Activated T-helper 1 cell treated with anti-CD3 and anti-CD28 coated beads, Interleukin-2, amount 50 U/mL, for 16 hours (primary cell): ENCODE results near the gene PPP4R1.
A peak's percentile ranks its signal among the peaks of the same experiment; 100 is the strongest.
"Not testable (repeated sequence)": the region's sequence is repeated elsewhere in the genome, so short reads cannot be mapped to it uniquely, and the experiment has no call there.

ENCODE experiments used
- DNase-seq, 2 donors: peaks; one replicate each; pipeline ENCODE4 v3.0.0-alpha.2; 2020; ENCODE audit warnings: low read depth in 1 of 2, low spot score in 1 of 2

PPP4R1 gene

DNA sequence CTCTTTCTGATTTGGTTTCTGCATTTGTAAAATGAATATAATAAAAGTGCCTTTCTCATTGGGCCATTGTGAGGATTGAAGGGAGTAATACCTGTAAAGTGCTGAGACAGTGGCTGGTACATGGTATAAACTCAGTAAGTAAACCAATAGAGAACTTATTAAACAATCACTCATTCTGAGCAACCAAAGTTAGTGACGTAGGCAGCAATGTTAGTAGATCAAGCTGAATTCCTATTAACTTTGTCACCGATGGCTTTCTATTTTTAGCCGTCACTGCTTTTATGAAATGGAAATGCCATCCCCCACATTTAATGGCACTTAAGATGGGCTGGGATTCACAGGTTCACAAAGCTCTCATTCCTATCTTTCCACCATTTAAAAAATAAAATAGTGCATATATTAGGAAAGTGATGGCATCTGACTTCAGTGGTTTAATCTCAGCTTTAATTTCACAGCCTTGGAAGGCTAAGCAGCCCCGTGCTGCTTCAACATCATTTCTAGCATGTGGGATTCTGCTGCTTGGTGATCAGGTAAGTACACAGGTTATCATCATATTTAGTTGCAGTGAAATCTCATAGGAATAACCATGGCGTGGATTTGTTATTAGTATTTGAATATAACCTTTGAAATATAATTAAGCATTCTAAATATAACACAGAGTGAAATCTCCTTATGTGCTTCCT, 17.6 kb upstream of the PPP4R1 start:
- DNase-seq = no peak

DNA sequence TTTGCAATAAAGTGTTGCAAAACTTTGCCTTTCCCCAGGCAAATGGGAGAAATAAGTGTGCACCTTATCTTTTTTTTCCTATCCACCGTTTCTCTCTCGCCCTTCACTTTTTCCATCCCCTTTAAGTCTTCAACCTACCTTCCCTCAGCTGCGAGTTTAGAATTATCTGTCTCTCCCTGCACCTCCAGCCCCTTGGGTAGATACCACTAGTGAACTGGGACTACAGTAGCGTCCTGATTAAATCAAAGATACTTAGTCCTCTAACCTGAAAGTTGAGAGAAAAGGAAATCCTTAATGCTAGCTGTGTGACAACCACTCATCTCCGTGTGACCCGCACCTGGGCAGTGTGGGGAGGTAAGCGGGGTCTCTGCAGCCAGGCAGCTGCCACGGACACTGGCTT, 16.1 kb upstream of the PPP4R1 start:
- no peak for DNase-seq

DNA sequence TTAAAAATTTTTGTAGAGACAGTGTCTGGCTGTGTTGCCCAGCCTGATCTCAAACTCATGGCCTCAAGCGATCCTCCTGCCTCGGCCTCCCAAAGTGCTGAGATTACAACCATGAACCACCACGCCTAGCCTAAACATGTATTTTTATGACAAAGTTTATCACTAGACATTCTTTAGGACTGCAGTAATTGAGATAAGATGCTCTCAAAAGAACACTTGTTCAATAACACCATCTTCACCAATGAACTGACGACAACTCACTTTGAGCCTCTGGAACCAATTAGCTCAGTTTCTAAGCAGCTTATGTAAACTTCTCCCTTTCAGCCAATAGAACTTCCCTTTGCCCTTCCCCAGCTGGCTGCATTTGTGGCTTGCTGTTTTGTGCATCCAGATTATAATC, 15.3 kb upstream of the PPP4R1 start:
- no peak for DNase-seq

DNA sequence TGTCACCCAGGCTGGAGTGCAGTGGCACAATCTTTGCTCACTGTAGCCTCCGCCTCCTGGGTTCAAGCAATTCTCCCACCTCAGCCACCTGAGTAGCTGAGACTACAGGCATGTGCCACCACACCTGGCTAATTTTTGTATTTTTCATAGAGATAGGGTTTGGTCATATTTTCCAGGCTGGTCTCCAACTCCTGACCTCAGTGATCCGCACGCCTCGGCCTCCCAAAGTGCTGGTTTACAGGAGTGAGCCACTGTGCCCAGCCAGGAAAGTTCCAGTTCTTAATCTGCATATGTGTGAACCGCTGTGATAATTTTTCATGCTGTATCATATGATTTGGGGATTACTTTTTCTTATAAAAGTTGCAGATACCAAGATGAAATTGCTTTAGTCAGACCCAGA, 14.6 kb upstream of the PPP4R1 start:
- DNase-seq = no peak

DNA sequence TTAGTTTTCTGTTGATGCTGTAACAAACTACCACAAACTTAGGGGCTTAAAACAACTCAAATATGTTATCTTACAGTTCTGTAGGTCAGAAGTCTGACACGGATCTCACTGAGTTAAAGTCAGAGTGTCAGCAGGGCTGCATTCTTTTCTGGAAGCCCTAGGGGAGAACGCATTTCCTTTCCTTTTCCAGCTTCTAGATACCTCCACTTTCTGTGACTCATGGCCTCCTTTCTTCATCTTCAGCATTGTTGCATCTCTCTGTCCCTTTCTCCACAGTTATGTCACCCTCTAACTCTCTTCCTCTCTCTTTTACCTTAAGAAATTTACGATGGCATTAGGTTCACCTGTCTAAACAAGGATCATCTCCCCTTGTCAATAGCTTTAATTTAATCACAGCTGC, 13.3 kb upstream of the PPP4R1 start:
- DNase-seq = no peak

DNA sequence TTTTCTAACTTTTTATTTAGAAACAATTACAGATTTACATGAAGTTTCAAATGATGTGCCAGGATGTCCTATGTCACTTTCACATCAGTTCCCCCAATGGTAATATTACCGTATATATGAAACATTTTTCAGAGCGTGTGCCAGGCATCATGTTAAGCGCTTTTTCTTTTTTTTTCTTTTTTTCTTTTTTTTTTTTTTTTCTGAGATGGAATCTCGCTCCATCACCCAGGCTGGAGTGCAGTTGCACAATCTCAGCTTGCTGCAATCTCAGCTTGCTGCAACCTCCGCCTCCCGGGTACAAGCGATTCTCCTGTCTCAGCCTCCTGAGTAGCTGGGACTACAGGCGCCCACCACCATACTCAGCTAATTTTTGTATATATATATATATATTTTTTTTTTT, 5.6 kb upstream of the PPP4R1 start:
- DNase-seq = no peak

DNA sequence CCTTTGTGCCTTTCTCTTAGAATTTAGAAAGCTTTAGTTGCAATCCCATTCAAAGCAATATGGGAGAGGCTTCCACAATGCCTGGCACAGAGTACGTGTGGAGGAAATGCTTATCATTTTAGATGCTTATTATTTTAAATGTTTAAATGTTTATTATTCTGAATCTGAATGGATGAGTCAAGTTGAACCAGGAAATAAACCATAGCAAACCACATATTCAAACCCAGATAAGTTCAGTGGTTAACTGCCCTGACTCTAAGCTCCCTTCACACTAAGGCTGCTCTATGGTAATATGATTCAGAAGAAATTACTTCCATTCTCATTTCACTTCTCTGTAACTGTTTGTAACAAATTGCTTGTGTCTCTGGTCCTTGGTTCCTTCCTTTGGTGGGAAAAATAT, 5.2 kb upstream of the PPP4R1 start:
- no peak for DNase-seq

DNA sequence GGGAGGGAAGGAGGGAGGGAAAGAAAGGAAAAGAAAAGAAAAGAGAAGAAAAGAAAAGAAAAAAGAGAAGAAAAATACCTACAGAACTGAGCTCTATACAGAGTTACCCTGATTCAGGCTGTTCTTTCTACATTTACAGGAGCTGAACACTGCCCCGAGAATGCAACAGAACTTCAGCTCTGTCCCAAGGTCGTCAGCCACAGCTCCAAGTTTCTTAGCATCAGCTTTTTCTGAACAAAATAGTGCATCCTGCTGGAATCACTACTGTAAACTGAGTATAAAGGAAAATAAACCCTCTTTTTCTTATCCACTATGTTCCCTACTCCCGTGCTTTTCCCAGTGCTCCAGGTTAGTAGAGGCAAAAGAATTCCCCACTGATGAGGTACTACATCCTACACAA, 4.7 kb upstream of the PPP4R1 start:
- no peak for DNase-seq

DNA sequence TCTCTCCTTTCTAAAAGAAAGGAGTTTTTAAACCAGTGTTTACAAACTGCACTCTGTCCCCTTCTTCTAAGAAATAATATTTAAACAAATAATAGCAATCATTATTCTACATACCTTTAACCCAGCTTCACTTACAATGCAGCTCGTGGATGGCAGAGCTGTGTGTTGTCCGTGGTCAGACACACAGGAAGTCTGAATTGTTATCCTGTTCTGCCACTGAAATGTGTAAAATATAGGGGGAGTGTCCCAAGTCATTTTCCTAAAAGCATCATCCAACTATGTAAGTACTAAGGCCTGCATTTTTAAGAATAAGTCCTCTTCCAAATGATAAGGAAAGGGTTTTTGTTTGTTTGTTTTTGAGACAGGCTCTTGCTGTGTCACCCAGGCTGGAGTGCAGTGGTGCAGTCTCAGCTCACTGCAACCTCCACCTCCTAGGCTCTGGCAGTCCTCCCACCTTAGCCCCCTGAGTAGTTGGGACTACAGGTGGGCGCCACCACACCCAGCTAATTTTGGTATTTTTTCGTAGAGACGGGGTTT, 2.7 kb upstream of the PPP4R1 start:
- DNase-seq = no peak

DNA sequence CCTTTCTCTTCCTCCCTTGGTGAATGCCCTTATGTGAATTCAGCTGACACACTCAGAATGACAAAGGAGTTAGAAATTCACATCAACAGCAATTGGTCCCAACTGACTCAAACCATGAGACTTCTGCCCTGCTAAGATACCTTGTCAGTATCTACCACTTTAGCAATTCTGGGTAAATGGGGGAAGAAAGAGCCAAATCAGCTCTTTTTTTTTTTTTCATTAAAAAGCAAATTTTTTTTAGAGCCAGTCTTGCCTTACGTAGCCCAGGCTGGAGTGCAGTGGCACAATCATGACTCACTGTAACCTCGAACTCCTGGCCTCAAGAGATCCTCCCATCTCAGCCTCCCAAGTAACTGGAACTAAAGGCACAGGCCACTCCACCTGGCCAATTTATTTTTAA, 1.7 kb upstream of the PPP4R1 start:
- no peak for DNase-seq

DNA sequence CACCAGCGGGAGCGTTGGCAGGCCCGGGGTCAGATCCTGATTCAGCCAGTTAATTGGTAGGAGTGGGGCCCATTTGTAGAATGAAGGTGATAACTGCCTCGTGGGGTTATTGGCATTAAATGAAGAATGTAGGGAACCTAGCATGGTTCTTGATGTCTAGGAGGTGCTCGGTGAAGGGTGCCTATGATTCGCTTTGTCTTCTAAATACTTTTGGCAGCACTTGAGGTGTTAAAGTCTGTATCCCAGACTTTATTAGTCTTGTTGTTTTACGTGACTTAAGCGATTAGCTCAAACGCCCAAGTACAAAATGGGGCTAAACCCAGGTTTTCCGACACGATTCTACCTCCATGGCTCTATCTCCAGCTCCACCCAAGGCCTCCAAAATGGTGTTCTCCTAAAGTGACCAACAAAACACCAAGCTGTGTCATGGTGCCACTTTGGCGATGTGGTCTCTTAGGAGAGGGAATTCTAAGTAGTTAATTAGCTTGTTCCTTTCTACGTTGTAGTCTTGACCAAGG, 980 bp upstream of the PPP4R1 start:
- no peak for DNase-seq

DNA sequence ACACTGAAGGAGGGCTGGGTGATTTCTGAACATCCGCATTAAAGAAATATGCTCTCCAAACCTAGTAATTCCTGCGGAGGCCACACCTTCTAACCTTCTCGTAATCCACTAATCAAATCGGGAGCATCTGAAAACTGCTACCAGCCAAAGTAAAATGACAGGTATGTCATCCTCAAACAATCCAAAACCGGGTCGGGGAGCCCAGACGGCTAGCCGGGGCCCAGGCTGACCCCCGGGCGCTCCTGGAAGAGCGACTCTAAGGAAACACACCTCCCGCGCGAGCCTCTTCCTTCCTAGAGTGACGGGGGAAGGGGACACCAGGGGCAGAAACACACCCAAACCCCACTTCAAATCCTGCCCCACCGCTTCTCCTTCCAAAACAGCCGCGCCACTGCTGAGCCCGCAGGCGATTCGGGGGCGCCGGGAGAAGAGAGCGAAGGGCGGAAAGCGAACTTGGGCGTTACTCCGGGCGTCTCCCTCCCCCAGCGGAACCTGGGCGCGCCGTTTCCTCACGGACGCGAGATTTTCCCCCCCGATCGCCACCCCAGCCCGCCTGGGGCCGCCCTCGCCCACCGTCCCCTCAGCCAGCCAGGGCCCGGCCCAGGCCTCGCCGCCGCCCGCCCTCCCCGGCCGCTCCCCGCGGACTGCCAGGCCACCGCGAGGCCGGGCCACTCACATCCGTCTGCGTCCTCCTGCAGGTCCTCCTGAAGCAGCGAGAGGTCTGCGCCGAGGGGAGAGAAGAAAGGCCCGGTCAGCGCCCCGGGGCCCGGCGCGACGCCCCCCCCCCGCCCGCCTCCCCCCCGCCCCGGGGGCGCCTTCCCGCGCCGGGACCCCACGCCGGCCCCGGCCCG, 584 bp downstream of the PPP4R1 start:
- DNase-seq = peak; percentile 7 to 22

DNA sequence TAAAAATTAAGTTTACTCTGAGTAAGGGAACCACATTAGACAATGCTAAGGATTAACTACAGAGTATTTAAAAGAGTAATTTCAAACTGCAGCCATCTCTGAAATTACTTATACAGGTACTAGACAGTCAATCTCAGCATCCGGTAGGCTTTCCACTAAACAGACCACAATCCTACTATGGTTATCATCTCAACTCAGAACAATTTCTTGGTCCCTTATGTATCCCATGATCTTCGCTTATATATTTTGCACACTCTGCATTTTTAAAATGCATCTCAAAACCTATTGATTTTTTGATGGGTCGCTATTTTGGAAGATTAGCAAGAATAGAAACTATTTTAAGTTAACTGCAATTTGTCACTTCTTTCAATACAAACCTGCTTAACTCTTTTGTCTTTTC, 1.4 kb downstream of the PPP4R1 start:
- no peak for DNase-seq

DNA sequence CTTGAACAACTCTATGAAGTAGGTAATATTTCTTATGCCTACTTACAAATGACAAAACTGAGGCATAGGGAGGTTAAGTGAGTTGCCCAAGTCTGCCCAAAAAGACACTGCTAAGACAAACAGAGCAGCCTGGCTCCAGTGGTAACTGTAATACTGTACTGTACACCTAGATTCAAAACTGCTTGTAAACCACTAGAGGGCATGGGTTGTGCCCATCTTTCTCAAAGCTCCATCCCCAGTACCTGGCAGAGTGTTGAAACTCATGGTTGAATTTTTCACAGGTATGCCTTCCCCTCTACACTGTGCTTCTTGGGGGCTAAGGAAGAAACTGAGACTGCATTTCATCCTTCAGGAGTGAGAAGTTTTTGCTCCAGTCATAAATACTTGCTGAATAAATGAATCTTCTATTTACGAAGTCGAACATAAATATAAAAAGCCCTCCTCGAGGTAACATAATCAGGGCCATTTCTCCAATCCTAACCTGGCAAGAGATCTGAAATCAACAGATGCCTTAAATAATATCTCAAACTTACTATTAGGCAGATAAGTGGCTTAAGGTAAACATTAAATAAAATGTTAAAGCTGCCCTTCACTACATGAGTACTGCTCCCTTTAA, 2.0 kb downstream of the PPP4R1 start:
- no peak for DNase-seq

DNA sequence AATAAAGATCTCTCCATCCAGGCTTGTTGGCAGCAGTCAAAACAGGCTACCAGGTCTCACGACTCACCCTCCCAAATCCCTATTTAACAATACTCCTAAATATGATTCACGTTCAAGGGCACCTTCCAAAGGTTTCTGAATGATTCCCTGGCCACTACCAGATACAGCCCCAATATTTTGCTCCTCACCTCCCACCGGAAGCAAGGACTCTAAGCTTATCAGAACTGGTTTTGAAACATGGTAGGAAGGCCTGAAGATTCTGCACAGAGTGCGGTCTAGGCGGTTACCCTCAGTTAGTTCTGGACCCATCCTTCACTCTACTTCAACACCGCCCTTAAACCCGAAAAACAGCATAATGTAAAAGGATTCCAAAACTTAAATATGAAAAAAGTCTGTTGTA, 5.2 kb downstream of the PPP4R1 start:
- no peak for DNase-seq

DNA sequence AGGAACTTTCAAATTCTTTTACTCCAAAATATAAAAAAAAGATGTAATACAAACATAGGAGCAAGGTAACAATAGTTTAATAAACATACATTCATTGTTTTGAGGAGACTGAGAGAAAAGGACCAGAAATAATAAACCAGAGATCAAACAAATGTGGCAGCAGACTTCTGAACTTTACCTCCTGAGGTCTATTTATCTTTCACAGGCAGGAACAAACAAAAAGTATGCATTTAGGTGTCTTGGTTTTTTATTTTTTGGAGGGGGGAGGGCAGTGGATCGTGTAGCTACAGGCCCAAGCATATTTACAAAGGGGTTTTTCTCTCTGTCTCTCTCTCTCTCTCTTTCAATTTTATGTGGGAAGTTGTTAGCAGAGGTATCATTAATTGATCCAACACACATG, 5.6 kb downstream of the PPP4R1 start:
- DNase-seq = no peak

DNA sequence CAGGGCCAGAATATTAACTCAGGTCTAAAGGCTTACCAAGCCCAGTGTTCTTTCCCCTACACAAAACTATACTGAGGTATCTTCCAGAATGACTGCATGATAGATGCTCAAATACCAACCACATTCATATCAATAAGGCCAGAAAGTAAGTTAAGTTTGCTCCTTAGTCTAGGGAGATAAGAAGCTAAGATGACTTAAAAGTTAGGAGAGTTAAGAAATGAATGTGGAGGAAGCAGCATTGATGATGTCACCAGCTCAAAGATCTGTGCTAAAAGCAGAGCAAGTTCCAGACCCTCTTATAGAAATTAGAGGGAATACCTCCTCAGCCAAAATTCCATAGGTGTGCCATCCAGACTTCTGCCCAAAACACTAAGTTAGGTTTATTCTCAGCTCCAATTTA, 6.1 kb downstream of the PPP4R1 start:
- DNase-seq = no peak

DNA sequence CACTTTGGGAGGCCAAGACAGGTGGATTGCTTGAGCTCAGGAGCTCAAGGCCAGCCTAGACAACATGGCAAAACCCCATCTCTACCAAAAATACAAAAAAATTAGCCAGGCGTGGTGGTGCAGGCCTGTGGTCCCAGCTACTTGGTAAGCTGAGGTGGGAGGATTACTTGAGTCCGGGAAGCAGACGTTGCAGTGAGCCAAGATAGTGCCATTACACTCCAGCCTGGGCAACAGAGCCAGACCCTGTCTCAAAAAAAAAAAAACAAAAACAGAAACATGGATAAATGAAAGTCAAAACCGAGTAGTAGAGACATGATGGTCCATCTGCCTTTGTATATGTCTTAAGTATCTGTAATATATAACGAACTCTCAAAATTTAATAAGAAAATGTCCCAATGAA, 7.2 kb downstream of the PPP4R1 start:
- DNase-seq = not testable (repeated sequence)

DNA sequence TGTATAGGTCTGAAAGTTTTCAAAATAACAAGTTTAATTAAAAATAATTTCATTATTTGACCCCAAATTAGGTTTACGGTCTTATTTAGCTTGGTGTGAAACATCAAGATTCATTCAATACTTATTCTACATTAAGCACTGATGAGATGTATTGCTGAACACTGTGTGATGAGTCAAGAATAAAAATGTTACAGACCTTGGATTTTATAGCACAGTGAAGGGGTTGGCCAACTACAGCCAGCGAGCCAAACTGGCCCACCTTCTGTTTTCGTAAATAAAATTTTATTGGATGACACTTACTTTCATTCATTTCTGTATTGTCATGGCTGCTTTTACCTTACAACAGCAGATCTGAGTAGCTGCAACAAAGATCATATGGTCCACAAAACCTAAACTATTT, 8.3 kb downstream of the PPP4R1 start:
- no peak for DNase-seq

DNA sequence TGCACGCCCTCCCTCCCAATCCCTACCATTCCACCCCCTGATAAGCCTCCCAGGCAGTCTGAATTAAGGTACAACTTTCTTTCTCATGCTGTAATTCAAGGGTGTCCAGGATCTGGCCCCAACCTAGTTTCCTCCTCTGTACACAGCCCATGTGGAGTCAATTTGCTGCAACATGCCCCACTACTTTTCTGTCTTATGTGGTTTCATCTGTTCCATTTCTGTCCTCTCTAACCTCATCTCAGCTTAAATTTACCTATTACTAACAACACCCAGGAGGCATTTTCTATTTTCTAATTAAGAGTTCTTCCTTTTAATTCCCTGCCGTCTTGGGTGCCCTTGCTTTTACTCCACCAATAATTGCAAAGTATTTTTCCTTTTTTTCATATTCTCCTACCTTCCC, 10.0 kb downstream of the PPP4R1 start:
- DNase-seq = no peak

DNA sequence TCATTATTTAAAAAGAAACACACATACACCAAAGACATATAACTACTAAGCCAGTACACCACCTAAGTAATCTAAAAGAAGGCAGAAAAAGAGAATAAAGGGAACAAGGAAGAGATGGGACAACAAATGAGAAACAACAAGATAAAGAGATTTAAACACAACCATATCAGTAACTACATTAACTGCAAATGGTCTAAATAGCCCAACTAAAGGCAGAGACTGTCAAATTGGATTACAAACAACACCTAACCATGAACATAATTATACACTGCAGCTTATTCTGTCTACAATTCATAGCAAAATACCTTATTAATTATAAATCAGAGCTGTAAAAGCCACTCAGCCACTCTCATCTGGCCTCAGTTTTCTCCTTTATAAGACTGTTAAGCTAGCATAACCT, 15.0 kb downstream of the PPP4R1 start:
- DNase-seq = no peak

DNA sequence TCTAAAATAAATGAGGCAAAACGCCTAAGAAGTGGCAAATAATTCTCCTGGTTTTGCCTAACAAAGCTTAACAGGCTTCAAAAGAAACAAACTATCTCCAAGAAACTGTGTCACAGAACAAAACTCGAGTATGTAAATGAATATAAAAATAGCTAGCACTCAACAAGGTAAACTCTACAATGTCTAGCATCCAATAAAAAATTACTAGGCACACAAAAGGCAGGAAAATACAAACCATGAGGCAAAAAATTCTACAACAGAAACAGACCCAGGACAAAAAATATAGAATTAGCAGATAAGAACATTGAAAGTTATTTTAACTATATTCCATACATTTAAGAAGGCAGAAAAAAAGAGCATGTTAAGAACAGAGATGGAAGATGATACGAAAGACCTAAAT, 16.8 kb downstream of the PPP4R1 start:
- no peak for DNase-seq
